C4-2B (cell line): Measurements from ENCODE around the gene CD226.

Experiments used
- ZFX ChIP-seq: fragments of 450-650 bp; IDR thresholded peaks from 2 replicates; pipeline ENCODE4 v1.6.1; 2017
- TF ChIP-seq, protein P1 (sequence below): fragments of 450-650 bp; conservative IDR thresholded peaks from 2 replicates; pipeline ENCODE4 v1.5.1; 2017; ENCODE audit warnings: mild to moderate bottlenecking

DNA sequence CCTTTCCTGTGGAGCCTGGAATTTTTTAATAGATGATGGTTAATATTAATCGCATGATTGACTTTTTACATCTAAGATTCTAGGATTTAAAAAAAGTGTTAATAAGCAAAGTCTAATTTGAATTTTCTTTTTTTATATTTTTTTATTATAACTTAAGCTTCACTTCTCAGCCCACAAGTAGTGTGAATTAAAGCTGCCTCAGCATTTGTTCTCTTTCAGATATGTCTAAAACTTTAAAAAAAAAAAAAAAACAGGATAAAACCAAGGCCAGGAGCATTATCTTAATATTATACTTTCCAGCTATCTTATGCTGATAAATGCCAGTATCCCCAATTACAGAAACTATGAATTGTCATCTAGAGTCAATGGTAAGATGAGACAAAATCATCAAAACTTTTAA lies 109.7 kb downstream of the CD226 start:
- TF ChIP-seq, protein P1, sequence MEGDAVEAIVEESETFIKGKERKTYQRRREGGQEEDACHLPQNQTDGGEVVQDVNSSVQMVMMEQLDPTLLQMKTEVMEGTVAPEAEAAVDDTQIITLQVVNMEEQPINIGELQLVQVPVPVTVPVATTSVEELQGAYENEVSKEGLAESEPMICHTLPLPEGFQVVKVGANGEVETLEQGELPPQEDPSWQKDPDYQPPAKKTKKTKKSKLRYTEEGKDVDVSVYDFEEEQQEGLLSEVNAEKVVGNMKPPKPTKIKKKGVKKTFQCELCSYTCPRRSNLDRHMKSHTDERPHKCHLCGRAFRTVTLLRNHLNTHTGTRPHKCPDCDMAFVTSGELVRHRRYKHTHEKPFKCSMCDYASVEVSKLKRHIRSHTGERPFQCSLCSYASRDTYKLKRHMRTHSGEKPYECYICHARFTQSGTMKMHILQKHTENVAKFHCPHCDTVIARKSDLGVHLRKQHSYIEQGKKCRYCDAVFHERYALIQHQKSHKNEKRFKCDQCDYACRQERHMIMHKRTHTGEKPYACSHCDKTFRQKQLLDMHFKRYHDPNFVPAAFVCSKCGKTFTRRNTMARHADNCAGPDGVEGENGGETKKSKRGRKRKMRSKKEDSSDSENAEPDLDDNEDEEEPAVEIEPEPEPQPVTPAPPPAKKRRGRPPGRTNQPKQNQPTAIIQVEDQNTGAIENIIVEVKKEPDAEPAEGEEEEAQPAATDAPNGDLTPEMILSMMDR: no peak
- no peak for TF ChIP-seq ZFX
